ES-I3 (cell line): ENCODE results near the gene SLC15A1.

ENCODE experiments used
- H3K36me3 ChIP-seq: 2 replicates; pipeline ENCODE4 v1.6.1; 2013; ENCODE audit warnings: mild to moderate bottlenecking, low read length, control low read depth, moderate library complexity; ENCODE audit not compliant: insufficient read depth
- H3K4me1 ChIP-seq: 2 replicates; pipeline ENCODE4 v1.6.1; 2013; ENCODE audit warnings: mild to moderate bottlenecking, control low read depth, low read length; ENCODE audit not compliant: insufficient read depth
- H3K9ac ChIP-seq: 2 replicates; pipeline ENCODE4 v1.6.1; 2013; ENCODE audit warnings: low read depth, mild to moderate bottlenecking, low read length, moderate library complexity
- H3K9me3 ChIP-seq: 2 replicates; pipeline ENCODE4 v1.6.1; 2013; ENCODE audit warnings: mild to moderate bottlenecking, low read length, moderate library complexity; ENCODE audit not compliant: control insufficient read depth, insufficient read depth

Gene SLC15A1

DNA sequence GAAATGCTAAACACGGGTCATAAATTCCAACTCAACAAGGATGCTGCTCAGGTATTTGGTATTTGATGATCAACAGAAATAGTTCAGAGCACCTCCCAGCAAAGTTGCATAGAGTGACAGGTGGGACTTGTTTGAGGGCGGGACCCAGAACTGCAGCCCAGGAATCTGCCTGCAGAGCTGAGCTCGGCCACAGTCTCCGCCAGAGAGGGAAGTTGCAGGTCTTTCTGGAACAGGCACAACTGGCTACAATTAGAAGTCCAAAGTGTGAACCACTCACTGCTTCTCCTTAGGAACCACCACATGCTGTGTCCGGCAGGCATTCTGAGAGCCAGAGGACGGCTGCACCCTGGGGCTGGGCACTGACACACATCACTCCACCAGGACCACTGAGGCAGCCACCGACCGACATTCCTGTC is 1.1 kb downstream of the SLC15A1 start:
- H3K9ac ChIP-seq, result peak overlapping the region; percentile 55; the same call in 1 of the 2 replicates
- H3K36me3 ChIP-seq, result no peaks in the 10 kb centered on the region
- H3K4me1 ChIP-seq, result peaks cover 7% of the 10 kb centered on the region
- H3K9me3 ChIP-seq, result no peaks in the 10 kb centered on the region; the same call in 1 of the 2 replicates

DNA sequence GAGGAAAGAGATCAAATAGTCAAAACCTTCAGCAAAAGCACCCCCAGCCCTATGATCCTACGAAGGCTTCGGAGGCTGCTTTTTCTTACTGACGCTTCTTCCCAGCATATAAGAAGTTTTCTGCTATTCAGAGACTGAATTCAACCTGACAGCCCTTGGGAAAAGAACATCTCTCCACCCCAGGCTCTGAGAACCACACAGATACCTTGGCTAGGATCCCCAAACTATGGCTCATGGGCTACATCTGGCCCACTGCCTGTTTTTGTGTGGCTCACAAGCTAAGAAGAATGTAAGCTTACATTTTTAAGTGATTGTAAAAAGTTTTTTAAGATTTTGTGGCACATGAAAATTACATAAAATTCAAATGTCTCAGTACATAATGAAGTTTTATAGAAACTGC is 3.0 kb downstream of the SLC15A1 start:
- peaks cover 7% of the 10 kb centered on the region for H3K4me1 ChIP-seq
- H3K36me3 ChIP-seq, result no peaks in the 10 kb centered on the region
- H3K9me3 ChIP-seq, result no peaks in the 10 kb centered on the region; the same call in 1 of the 2 replicates
- no peak overlapping the region for H3K9ac ChIP-seq

DNA sequence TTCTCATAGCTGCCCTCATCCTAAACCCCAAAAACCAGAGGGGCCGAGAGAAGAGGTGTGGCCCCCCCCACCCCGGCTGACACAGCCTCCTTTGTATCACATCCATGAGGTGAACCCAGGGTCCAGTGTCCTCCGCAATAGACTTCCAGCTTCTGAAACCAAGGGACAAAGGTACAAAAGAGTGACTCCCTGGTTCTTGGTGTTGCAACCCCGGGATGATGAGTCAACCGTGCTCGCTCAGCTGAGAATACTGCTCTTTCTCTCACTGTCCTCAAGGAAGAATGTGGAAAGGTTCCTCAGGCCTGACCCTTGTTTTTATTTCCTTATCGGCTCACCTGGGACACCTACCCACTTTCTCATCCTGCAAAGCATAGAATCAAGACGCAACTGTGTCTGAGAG is 5.5 kb downstream of the SLC15A1 start:
- H3K9ac ChIP-seq, result no peak overlapping the region
- H3K9me3 ChIP-seq, result no peaks in the 10 kb centered on the region
- H3K4me1 ChIP-seq, result peaks cover 7% of the 10 kb centered on the region
- H3K36me3 ChIP-seq, result no peaks in the 10 kb centered on the region

DNA sequence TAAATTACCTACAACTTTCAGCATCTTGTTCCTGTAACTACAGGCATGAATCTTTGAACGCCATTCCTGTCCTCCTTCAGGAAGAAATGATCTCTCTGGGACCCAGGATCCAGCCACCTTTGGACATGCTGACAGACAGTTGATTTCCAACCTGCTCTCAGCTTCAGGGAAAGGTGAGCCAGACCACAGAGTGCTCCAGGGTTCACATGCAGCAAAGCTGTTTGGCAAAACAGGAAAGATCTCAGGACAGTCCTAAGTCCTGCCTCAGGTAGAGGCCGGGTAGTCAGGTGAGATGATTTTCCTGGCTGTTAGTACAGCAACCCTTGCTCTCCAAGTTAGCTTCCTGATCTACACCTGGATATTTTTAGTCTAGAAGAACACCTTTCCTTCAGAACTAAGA is 9.1 kb downstream of the SLC15A1 start:
- H3K4me1 ChIP-seq, result no peaks in the 10 kb centered on the region
- peaks cover 9% of the 10 kb centered on the region for H3K9me3 ChIP-seq
- no peak overlapping the region for H3K9ac ChIP-seq
- H3K36me3 ChIP-seq, result no peaks in the 10 kb centered on the region

DNA sequence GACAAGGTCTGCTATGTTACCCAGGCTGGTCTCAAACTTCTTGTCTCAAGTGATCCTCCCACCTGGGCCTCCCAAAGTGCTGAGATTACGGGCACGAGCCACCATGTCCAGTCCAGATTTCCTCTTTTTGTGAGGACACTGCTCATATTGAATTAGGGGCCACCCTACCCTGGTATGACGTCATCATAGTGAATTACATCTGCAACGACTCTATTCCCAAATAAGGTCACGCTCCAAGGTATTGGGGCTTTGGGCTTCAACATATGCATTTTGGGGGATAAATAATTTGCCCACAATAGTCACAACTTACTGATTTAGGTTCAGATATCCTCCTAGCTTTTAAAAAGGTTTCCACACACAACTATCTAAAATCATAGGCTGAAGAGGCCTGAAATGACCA is 9.5 kb downstream of the SLC15A1 start:
- no peaks in the 10 kb centered on the region for H3K36me3 ChIP-seq
- peaks cover 12% of the 10 kb centered on the region for H3K9me3 ChIP-seq
- H3K4me1 ChIP-seq, result no peaks in the 10 kb centered on the region
- H3K9ac ChIP-seq, result no peak overlapping the region

DNA sequence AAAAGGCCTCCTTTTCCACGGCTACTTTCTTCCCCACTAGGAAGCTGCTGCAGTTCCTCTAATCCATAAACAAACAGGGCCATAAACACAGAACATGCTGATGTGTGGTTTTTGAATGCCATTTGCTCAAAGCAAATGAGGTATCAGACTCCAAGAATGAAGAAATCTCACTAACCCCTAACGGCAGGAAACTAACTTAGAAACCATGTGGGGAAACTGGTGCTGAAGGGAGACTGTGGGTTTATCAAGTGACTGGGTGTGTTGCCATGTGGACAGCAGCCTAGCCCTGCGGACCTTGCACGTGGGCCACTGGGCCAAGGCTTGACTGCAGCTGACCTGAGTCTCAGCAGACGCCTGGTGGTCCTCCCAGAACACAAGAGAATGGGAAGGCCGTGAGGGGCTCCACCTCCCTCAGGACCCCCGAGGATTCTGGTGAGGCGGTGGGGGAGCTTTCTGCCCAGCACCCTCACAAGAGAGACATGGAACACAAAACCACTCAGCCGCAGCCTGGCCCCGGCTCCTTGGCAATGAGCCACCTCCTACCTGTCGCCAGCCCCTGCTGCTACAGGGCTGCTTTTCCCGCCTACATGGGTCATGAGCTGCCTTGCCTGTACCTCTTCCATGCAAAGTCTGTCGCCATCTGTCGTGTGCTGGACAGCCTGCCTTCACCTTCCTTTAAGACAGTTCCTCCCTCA is 10.6 kb downstream of the SLC15A1 start:
- H3K4me1 ChIP-seq, result no peaks in the 10 kb centered on the region
- no peaks in the 10 kb centered on the region for H3K36me3 ChIP-seq
- H3K9me3 ChIP-seq, result peaks cover 12% of the 10 kb centered on the region
- no peak overlapping the region for H3K9ac ChIP-seq

DNA sequence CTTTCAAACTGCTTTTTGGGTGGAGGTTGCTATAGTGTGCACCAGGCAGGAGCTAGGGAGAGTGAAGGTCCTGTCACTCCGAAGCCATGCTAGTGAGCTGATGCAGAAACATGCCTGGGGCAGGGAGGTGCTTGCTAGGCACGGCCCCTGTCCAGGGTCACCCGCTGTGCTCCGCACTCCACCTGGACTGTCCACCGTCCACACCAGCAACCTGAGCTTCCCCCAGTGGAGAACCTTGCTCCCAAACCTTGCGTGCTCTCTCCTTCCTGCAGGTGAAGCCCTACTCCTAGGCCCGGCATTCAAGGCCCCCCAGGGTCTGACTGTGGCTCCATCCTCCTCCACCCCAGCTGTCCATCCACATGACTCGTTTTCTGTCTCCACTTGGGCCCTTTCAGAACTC is 12.3 kb downstream of the SLC15A1 start:
- H3K9ac ChIP-seq, result no peak overlapping the region
- no peaks in the 10 kb centered on the region for H3K36me3 ChIP-seq
- H3K9me3 ChIP-seq, result peaks cover 12% of the 10 kb centered on the region
- no peaks in the 10 kb centered on the region for H3K4me1 ChIP-seq

DNA sequence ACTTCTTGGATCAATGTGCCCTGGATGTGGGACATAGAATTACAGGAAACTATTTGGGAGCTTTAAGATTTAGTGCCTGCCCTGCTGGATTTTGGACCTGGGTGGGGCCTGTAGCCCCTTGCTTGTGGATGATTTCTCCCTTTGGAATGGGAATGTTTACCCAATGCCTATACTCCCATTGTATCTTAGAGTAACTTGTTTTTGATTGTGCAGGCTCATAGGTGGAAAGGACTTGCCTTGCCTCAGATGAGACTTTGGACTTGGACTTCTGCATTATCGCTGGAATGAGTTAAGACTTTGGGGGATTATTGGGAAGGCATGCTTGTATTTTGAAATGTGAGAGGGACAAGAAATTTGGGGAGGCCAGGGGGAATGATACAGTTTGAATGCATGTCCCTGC is 13.5 kb downstream of the SLC15A1 start:
- Histone ChIP-seq H3K4me1 (no peaks in the 10 kb centered on the region), H3K9me3 (peaks cover 12% of the 10 kb centered on the region), H3K36me3 (no peaks in the 10 kb centered on the region), H3K9ac (no peak overlapping the region)

DNA sequence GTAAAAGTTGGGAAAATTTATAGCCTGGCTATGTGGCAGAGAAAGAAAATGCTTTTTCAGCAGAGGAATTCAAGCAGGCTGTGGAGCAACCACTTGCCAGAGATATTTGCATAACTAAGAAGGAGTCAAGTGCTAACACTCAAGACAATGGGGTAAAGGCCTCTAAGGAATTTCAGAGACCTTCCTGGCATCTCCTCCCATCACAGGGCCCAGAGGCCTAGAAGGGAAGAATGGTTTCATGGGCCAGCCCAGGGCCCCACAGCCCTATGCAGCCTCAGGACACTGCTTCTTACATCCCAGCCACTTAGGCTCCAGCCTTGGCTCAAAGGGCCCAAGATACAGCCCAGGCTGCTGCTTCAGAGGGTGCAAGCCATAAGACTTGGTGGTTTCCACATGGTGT is 14.3 kb downstream of the SLC15A1 start:
- Histone ChIP-seq H3K9me3 (peaks cover 12% of the 10 kb centered on the region), H3K9ac (no peak overlapping the region), H3K4me1 (no peaks in the 10 kb centered on the region), H3K36me3 (no peaks in the 10 kb centered on the region)

DNA sequence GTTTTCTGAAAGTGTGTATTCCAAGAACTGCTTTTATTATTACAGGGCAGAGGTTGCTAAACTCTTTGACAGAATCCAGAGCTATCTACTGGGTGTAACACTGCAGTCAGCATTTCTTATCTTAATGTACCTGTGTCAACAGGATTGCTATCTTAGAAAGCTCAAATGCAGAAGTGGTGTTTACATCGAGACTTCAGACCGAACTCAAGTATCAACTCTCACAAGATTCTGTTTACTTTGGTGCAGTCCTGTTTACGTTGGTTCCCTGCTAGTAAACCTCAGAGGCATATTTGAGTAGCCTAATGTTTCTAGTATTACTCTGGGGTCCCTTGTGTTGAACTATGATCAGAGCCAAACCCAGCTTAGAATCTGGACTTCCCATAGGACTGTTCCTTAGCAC is 20.5 kb downstream of the SLC15A1 start:
- H3K9ac ChIP-seq, result no peak overlapping the region
- H3K36me3 ChIP-seq, result no peaks in the 10 kb centered on the region
- no peaks in the 10 kb centered on the region for H3K4me1 ChIP-seq
- 0 out of 2 replicates have a peak, but pooled peaks cover 2% of the 10 kb centered on the region for H3K9me3 ChIP-seq

DNA sequence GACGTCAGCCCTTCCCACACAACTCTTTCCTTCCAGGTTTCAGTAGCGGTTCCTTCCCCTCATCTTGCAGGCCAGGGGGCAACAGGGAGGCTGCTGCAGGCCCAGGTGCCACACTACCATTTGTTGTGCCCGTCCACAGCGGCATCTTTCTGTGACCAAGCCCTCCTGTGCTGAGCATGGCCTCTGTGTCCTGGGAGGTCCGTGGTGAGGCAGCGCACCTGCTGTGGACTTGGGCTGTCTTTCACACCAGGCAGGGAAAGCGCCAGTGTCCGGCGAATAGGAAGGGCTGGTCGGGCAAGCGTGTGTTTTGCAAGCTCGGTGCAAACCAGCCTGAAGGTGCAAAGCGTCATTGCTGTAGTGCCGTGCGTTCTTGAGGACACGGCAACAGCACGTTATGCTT is 21.4 kb downstream of the SLC15A1 start:
- Histone ChIP-seq H3K9ac (no peak overlapping the region), H3K4me1 (no peaks in the 10 kb centered on the region), H3K36me3 (no peaks in the 10 kb centered on the region), H3K9me3 (0 out of 2 replicates have a peak, but pooled peaks cover 2% of the 10 kb centered on the region)

DNA sequence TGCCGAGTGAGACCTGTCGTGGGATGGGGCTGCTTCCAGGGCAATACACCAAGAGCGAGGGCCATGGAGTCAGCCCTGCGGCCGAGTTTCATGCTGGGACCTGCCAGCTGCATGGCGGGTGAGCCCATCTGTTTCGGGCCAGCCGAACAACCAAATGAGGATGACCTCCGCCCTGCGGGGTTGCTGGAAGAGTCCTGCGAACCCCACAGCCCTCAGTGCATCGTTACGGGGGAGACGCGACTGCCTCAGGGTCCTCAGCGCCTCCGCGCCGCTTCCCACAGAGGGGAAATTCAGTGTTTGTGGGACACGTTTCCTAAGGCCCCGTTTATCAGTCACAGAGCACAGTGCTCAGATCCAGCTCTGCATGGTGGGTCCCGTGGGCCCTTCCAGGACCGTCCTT is 22.0 kb downstream of the SLC15A1 start:
- H3K4me1 ChIP-seq, result no peaks in the 10 kb centered on the region

DNA sequence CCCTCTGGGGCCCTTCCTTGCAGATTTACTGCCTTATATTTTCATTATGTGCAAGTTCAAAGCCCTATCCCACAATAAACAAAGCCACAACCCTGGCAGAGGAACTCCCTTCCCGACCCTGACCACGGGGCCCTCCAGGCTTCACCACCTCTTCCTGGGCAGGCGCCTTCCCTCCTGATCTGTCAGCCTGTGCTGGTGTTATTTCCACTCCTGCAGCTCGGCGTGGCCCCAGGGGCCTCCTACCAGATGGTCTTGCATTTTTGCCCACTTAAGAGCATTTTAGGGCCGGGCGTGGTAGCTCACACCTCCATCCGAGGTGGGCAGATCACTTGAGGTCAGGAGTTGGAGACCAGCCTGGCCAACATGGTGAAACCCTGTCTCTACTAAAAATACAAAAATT is 22.8 kb downstream of the SLC15A1 start:
- H3K9me3 ChIP-seq, result 0 out of 2 replicates have a peak, but pooled peaks cover 2% of the 10 kb centered on the region
- H3K4me1 ChIP-seq, result no peaks in the 10 kb centered on the region
- no peak overlapping the region for H3K9ac ChIP-seq
- H3K36me3 ChIP-seq, result no peaks in the 10 kb centered on the region

More for the DNA sequence above, 22.0 kb downstream of the SLC15A1 start:
- H3K9ac ChIP-seq, result no peak overlapping the region
- H3K9me3 ChIP-seq, result 0 out of 2 replicates have a peak, but pooled peaks cover 2% of the 10 kb centered on the region
- H3K36me3 ChIP-seq, result no peaks in the 10 kb centered on the region

DNA sequence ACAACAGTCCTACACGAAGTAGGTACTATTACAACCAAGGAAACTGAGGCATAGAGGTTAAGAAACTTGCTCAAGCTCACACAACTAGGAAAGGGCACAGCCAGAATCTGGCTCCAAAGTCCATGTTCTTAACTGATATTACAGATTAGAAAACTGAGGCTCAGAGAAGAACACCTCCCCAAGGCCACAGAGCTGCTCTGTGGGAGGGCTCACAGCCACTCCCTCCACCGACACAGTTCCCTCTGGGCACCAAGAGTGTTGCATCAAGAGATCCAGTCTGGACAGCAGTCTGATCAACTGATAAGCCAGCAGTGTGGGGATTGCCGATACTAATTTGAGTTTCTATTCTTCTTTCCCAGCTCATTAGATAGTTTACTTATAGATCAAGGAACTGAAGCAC is 29.5 kb downstream of the SLC15A1 start:
- no peaks in the 10 kb centered on the region for H3K36me3 ChIP-seq
- no peak overlapping the region for H3K9ac ChIP-seq
- no peaks in the 10 kb centered on the region for H3K9me3 ChIP-seq
- H3K4me1 ChIP-seq, result no peaks in the 10 kb centered on the region

DNA sequence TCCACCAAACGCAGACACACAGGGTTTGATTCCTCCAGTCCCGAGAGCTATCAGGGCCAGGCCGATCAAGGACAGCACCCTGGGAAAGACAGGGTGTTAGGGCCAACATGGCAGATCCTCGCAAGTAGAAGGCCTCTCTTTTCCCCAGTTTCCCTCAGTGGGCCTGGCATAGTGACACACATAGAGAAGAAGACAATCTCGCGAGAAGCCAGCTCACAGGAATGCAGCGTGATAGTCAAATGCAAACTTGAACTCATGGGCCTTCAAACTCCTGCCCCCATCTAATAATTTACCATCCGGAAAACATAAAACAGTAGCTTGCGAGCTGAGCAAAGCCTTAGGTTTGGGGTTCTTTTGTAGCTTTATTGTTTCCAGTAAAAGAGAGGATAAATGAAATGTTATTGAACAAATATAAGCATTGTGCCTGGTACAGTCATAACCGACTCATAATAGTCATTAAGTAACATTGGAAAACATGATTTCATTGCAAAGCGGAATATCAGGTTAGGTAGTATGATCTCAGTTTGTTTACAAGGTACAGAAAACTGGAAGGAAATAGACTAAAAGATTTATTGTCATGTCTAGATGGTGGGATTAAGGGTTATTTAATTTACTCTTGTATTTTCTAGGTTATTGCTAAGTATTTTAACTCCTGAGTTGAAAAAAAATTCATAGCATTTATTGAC is 30.5 kb downstream of the SLC15A1 start:
- no peaks in the 10 kb centered on the region for H3K4me1 ChIP-seq
- no peaks in the 10 kb centered on the region for H3K9me3 ChIP-seq
- no peak overlapping the region for H3K9ac ChIP-seq
- no peaks in the 10 kb centered on the region for H3K36me3 ChIP-seq
